ENCODE results near the gene ACAD10. TPM values are rescaled to one million over a fixed set of nuclear protein-coding genes. Genes with fewer than 3 reads are reported as not detected.
"Not testable (repeated sequence)": the region's sequence is repeated elsewhere in the genome, so short reads cannot be mapped to it uniquely, and the experiment has no call there.

ACAD10 gene
- total and polyA plus RNA-seq, 2 donors from 2014 or later = 33.7 to 47.0 TPM

DNA sequence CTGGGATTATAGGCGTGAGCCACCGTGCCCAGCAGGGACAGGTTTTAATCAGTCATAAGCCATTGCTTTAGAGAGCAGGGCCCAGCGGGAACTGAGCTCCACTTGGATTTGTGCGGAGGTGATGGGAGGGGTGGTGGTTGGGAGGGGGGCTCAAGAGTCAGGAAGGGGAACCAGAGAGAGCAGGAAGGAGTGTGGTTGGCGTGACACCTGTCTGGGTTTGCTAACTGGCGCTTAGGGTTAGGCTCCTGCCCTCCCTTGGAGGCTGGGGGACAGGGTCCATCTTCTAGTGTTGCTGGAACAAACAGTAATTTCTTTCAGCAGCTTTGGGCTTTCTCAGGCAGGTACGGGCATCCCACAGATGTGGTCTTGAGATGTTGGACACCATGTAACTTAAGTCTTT, 73.4 kb downstream of the ACAD10 start:
- Histone ChIP-seq H3K9ac (ENCODE audit: low read length in 3 of 3) (no peak overlapping the region), H3K27me3 (ENCODE audit: control insufficient read depth, insufficient read depth, low read length) (no peaks in the 10 kb centered on the region), H3K9me3 (ENCODE audit: control insufficient read depth in 2 of 3, insufficient read depth in 1 of 3, low read length in 3 of 3) (no peaks in the 10 kb centered on the region), H3K4me3 (ENCODE audit: low read length in 3 of 3) (no peak overlapping the region), H3K36me3 (ENCODE audit: control insufficient read depth in 2 of 3, insufficient read depth in 3 of 3, low read length in 3 of 3) (peaks cover 0 to 5% (median 3%) of the 10 kb centered on the region in 3 donors), H3K4me1 (ENCODE audit: control insufficient read depth in 2 of 3, insufficient read depth in 2 of 3, low read depth in 1 of 3, low read length in 3 of 3) (peaks cover 0 to 4% (median 0%) of the 10 kb centered on the region in 3 donors), H3K27ac (ENCODE audit: low read depth in 2 of 2, low read length in 2 of 2) (no peak overlapping the region)
- intact Hi-C loops (cut with DNase I) = no loop called here
- FAIRE-seq = no peak
- DNase-seq = no peak
- TF ChIP-seq, protein P1, sequence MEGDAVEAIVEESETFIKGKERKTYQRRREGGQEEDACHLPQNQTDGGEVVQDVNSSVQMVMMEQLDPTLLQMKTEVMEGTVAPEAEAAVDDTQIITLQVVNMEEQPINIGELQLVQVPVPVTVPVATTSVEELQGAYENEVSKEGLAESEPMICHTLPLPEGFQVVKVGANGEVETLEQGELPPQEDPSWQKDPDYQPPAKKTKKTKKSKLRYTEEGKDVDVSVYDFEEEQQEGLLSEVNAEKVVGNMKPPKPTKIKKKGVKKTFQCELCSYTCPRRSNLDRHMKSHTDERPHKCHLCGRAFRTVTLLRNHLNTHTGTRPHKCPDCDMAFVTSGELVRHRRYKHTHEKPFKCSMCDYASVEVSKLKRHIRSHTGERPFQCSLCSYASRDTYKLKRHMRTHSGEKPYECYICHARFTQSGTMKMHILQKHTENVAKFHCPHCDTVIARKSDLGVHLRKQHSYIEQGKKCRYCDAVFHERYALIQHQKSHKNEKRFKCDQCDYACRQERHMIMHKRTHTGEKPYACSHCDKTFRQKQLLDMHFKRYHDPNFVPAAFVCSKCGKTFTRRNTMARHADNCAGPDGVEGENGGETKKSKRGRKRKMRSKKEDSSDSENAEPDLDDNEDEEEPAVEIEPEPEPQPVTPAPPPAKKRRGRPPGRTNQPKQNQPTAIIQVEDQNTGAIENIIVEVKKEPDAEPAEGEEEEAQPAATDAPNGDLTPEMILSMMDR (IDR thresholded peaks at IDR 0.05; ENCODE audit: borderline replicate concordance, extremely low read depth, insufficient read depth) = no peak

DNA sequence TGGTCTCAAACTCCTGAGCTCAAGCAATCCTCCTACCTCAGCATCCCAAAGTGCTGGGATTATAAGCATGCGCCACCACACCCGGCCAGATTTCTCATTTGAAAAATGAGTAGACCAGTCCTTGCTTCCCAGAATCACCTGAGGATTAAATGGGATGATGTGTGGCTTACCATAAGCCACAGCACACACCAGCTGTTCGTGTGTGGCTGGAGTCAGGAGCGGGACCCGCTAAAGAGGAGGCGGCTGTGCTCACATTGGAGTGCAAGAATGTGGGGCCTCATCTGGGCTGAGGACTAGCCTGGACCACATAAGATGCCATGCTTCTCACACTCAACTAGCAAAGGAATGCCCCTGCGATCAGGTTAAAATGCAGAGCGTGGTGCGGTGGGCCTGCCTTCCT, 74.1 kb downstream of the ACAD10 start:
- Histone ChIP-seq H3K27me3 (ENCODE audit: control insufficient read depth, insufficient read depth, low read length) (no peaks in the 10 kb centered on the region), H3K9ac (ENCODE audit: low read length in 3 of 3) (no peak overlapping the region), H3K4me3 (ENCODE audit: low read length in 3 of 3) (no peak overlapping the region), H3K4me1 (ENCODE audit: control insufficient read depth in 2 of 3, insufficient read depth in 2 of 3, low read depth in 1 of 3, low read length in 3 of 3) (peaks cover 0 to 4% (median 0%) of the 10 kb centered on the region in 3 donors), H3K9me3 (ENCODE audit: control insufficient read depth in 2 of 3, insufficient read depth in 1 of 3, low read length in 3 of 3) (no peaks in the 10 kb centered on the region), H3K36me3 (ENCODE audit: control insufficient read depth in 2 of 3, insufficient read depth in 3 of 3, low read length in 3 of 3) (peaks cover 0 to 5% (median 3%) of the 10 kb centered on the region in 3 donors), H3K27ac (ENCODE audit: low read depth in 2 of 2, low read length in 2 of 2) (no peak overlapping the region)
- FAIRE-seq (no peak), DNase-seq (no peak)
- TF ChIP-seq, protein P1 (IDR thresholded peaks at IDR 0.05; ENCODE audit: borderline replicate concordance, extremely low read depth, insufficient read depth) = no peak
- intact Hi-C loops (cut with DNase I) = no loop called here

DNA sequence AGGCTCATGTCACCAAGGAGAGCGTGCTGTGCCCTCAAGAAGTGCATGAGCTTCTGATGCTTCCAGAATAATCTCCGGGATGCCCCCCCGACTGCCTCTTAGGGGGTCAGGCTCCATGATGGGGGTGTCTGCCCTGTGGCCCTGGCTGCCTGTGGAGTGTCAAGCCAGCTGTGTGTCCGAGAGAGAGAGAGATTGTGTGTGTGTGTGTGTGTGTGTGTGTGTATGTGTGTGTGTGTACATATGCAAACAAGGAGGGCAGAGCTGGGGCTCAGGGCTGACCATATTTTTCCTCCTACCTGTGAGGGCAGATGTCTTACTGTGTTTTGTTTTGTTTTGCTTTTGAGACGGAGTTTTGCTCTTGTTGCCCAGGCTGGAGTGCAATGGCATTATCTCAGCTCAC, 75.2 kb downstream of the ACAD10 start:
- TF ChIP-seq, protein P1 (IDR thresholded peaks at IDR 0.05; ENCODE audit: borderline replicate concordance, extremely low read depth, insufficient read depth) = no peak
- Histone ChIP-seq H3K27ac (ENCODE audit: low read depth in 2 of 2, low read length in 2 of 2) (no peak overlapping the region), H3K4me3 (ENCODE audit: low read length in 3 of 3) (no peak overlapping the region), H3K27me3 (ENCODE audit: control insufficient read depth, insufficient read depth, low read length) (no peaks in the 10 kb centered on the region), H3K4me1 (ENCODE audit: control insufficient read depth in 2 of 3, insufficient read depth in 2 of 3, low read depth in 1 of 3, low read length in 3 of 3) (peaks cover 0 to 4% (median 0%) of the 10 kb centered on the region in 3 donors), H3K9me3 (ENCODE audit: control insufficient read depth in 2 of 3, insufficient read depth in 1 of 3, low read length in 3 of 3) (no peaks in the 10 kb centered on the region), H3K36me3 (ENCODE audit: control insufficient read depth in 2 of 3, insufficient read depth in 3 of 3, low read length in 3 of 3) (peaks cover 0 to 3% (median 3%) of the 10 kb centered on the region in 3 donors), H3K9ac (ENCODE audit: low read length in 3 of 3) (no peak overlapping the region)
- intact Hi-C loops (cut with DNase I) = no loop called here
- FAIRE-seq (no peak), DNase-seq (peak in 1 of 5 donors; percentile 37)

DNA sequence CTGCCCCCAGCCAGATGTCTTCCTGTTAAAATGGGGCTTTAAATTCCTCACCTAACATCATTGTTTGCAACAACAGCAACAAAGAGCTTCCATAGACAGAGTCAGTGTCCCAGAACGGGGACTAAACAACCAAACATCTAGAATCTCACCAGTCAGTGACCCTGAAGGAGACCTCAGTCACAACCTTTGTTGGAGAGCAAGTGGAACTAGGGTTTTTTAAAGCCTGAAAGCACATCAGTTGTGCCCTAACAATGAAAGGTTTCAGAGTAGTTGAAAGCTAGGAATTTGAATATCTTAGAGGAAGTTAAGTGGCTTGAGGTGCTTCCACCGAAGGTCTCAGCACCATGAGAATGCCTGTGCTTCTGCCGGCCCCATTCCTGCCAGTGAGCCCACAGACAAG, 75.9 kb downstream of the ACAD10 start:
- TF ChIP-seq, protein P1 (IDR thresholded peaks at IDR 0.05; ENCODE audit: borderline replicate concordance, extremely low read depth, insufficient read depth) = no peak
- H3K36me3 ChIP-seq (ENCODE audit: control insufficient read depth in 2 of 3, insufficient read depth in 3 of 3, low read length in 3 of 3) = peaks cover 0 to 3% (median 3%) of the 10 kb centered on the region in 3 donors
- no peaks in the 10 kb centered on the region for H3K27me3 ChIP-seq (ENCODE audit: control insufficient read depth, insufficient read depth, low read length)
- H3K9ac ChIP-seq (ENCODE audit: low read length in 3 of 3) = no peak overlapping the region
- intact Hi-C loops (cut with DNase I) = no loop called here
- FAIRE-seq = no peak
- H3K4me1 ChIP-seq (ENCODE audit: control insufficient read depth in 2 of 3, insufficient read depth in 2 of 3, low read depth in 1 of 3, low read length in 3 of 3) = peaks cover 0 to 8% (median 3%) of the 10 kb centered on the region in 3 donors
- H3K27ac ChIP-seq (ENCODE audit: low read depth in 2 of 2, low read length in 2 of 2) = no peak overlapping the region
- no peak overlapping the region for H3K4me3 ChIP-seq (ENCODE audit: low read length in 3 of 3)
- peak in 1 of 5 donors; percentile 5 for DNase-seq
- H3K9me3 ChIP-seq (ENCODE audit: control insufficient read depth in 2 of 3, insufficient read depth in 1 of 3, low read length in 3 of 3) = no peaks in the 10 kb centered on the region

DNA sequence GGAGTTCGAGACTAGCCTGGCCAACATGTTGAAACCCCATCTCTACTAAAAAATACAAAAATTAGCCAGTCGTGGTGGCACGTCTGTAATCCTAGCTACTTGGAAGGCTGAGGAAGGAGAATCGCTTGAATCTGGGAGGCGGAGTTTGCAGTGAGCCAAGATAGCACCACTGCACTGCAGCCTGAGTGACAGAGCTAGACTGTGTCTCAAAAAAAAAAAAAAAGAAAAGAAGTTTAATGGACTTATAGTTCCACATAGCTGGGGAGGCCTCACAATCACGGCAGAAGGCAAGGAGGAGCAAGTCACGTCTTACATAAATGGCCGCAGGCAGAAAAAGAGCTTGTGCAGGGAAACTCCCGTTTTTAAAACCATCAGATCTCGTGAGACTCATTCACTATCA, 77.7 kb downstream of the ACAD10 start:
- H3K27me3 ChIP-seq (ENCODE audit: control insufficient read depth, insufficient read depth, low read length); H3K27ac ChIP-seq (ENCODE audit: low read depth in 2 of 2, low read length in 2 of 2); H3K36me3 ChIP-seq (ENCODE audit: control insufficient read depth in 2 of 3, insufficient read depth in 3 of 3, low read length in 3 of 3); H3K9me3 ChIP-seq (ENCODE audit: control insufficient read depth in 2 of 3, insufficient read depth in 1 of 3, low read length in 3 of 3); H3K9ac ChIP-seq (ENCODE audit: low read length in 3 of 3); DNase-seq; FAIRE-seq; H3K4me3 ChIP-seq (ENCODE audit: low read length in 3 of 3); intact Hi-C loops (cut with DNase I): not testable (repeated sequence)
- H3K4me1 ChIP-seq (ENCODE audit: control insufficient read depth in 2 of 3, insufficient read depth in 2 of 3, low read depth in 1 of 3, low read length in 3 of 3) = peaks cover 2 to 12% (median 12%) of the 10 kb centered on the region in 3 donors
